Cardiac muscle cell (in vitro differentiated cells and primary cell): ENCODE data around the gene CDH23. TPM values are rescaled to one million over a fixed set of nuclear protein-coding genes. Genes with fewer than 3 reads are reported as not detected.

Source experiments
- DNase-seq, 2 donors: peaks; one replicate each; pipeline versions ENCODE4 v3.0.0 to v3.0.0-alpha.2; 2010 to 2017; ENCODE audit warnings: low read depth in 1 of 2, low spot score in 1 of 2
- H3K27ac ChIP-seq: fragments of 200-600 bp; sonication (generic); 2 replicates; pipeline ENCODE4 v1.5.1; 2016
- H3K27me3 ChIP-seq: fragments of 200-600 bp; sonication (generic); 2 replicates; pipeline ENCODE4 v1.6.0; 2016; ENCODE audit warnings: control low read depth
- H3K36me3 ChIP-seq: fragments of 200-600 bp; sonication (generic); 2 replicates; pipeline ENCODE4 v1.5.1; 2016; ENCODE audit warnings: control low read depth
- H3K4me1 ChIP-seq: fragments of 200-600 bp; sonication (generic); 2 replicates; pipeline ENCODE4 v1.8.1; 2017; ENCODE audit warnings: low read depth, mild to moderate bottlenecking, mixed run types
- H3K4me3 ChIP-seq: fragments of 200-600 bp; sonication (generic); 2 replicates; pipeline ENCODE4 v1.5.1; 2016; ENCODE audit warnings: mild to moderate bottlenecking
- H3K9me3 ChIP-seq: fragments of 200-600 bp; sonication (generic); 2 replicates; pipeline ENCODE4 v1.5.1; 2017; ENCODE audit warnings: low read depth, mild to moderate bottlenecking, control low read depth
- polyA plus RNA-seq: library from polyadenylated mRNA; unstranded; fragments of >200 nt; fragmentation: Nextera tagmentation; extraction: Ambion mirVana; gene quantifications from 2 replicates; pipeline ENCODE4 v1.2.1, GENCODE V29; 2016
- total RNA-seq: library from RNA; depleted of rRNA; stranded (reverse); fragments of >200 nt; gene quantifications from 2 replicates; pipeline ENCODE4 v1.2.3, GENCODE V29; 2016
- TF ChIP-seq, protein P1 (sequence below): IDR thresholded peaks from 2 replicates; pipeline ENCODE4 v1.5.1; 2012; ENCODE audit warnings: low read depth, mild to moderate bottlenecking, low read length

Gene CDH23
- total and polyA plus RNA-seq, 2 experiments from 2014 or later, result 0.05 to 0.51 TPM

DNA sequence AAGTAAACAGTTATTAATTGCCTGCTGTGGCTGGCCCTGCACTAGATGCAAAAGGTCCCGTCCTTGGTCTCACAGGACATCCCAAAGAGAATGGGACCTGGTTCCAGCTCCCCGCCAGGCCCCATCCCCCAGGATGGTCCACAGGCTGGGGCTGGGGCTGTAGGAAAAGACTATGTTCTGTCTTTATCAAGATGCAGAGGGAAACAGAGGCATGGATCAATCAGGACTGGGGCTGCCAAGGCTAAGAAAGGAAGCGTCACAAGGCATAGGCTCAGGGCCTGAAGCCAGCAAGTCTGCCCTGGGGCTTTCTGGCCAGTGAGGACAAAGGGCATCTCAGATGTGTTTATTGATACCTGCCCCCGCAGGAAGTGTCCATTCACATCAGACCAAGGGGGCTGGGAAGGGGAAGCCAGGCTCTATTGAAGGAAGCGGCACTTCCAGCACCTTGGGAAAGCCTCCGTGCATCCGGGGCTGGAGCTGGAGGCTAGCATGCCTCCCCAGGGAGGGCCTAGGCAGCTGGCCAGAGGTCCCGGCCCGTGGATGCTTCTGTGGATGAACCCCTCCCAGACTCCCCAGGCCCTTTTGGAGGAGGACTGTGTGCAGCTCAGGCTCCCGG is 370.8 kb downstream of the CDH23 start:
- Histone ChIP-seq H3K4me1 (no peaks in the 10 kb centered on the region), H3K27me3 (peaks cover 12% of the 10 kb centered on the region), H3K4me3 (no peak overlapping the region), H3K36me3 (no peaks in the 10 kb centered on the region), H3K27ac (no peak overlapping the region), H3K9me3 (no peaks in the 10 kb centered on the region)
- TF ChIP-seq, protein P1, sequence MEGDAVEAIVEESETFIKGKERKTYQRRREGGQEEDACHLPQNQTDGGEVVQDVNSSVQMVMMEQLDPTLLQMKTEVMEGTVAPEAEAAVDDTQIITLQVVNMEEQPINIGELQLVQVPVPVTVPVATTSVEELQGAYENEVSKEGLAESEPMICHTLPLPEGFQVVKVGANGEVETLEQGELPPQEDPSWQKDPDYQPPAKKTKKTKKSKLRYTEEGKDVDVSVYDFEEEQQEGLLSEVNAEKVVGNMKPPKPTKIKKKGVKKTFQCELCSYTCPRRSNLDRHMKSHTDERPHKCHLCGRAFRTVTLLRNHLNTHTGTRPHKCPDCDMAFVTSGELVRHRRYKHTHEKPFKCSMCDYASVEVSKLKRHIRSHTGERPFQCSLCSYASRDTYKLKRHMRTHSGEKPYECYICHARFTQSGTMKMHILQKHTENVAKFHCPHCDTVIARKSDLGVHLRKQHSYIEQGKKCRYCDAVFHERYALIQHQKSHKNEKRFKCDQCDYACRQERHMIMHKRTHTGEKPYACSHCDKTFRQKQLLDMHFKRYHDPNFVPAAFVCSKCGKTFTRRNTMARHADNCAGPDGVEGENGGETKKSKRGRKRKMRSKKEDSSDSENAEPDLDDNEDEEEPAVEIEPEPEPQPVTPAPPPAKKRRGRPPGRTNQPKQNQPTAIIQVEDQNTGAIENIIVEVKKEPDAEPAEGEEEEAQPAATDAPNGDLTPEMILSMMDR, result no peak
- DNase-seq, result peak in 1 of 2 donors; percentile 74

DNA sequence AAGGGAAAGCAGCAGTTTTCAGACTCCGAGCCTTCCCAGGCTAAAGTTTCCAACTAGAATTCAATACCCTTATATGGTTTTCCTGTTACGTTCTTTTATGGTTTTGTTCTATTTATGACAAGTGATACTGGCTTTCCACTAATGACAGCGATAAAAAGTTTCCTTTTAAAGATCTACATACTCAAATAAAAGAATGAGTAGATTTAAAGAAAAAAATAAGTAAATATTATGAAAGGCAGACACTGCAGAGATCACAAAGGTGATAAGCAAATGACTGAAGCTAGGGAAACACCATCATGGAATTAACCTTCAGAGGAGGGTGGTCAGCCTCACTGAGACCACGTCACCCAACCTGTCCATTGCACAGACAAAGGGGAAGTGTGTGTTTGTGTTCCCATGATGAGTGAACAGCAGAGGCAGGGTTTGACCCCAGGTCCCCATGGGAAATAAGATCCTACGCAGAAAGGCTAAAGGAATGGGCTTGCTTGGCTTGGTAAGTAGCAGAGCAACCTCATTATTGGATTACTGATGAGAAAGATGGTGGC is 372.6 kb downstream of the CDH23 start:
- DNase-seq, result no peak
- H3K36me3 ChIP-seq, result no peaks in the 10 kb centered on the region
- no peak overlapping the region for H3K27ac ChIP-seq
- no peaks in the 10 kb centered on the region for H3K4me1 ChIP-seq
- no peaks in the 10 kb centered on the region for H3K9me3 ChIP-seq
- H3K4me3 ChIP-seq, result no peak overlapping the region
- peaks cover 20% of the 10 kb centered on the region for H3K27me3 ChIP-seq
- TF ChIP-seq, protein P1, result no peak

DNA sequence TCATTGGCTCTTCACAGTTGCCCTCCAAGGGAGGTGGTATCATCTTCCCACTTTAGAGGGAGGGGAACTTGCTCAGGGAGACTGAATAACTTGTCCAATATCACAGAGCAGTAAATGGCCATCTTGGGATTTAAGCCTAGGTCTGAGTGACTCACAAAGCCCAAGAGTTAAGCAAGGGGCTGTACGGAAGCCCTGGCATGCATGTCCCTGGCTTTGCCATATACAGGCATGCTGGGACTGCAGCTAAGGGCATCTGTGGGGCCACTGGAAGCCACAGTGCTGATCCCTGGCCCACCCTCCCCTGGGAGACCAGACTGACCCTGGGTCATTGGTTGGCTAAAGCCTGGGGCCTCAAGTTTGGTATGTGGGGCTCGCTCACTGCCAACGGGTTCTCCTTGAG is 373.5 kb downstream of the CDH23 start:
- H3K27ac ChIP-seq, result no peak overlapping the region
- H3K4me1 ChIP-seq, result no peaks in the 10 kb centered on the region
- H3K36me3 ChIP-seq, result no peaks in the 10 kb centered on the region
- no peaks in the 10 kb centered on the region for H3K9me3 ChIP-seq
- peak in 1 of 2 donors; percentile 68 for DNase-seq
- TF ChIP-seq, protein P1, result no peak
- H3K4me3 ChIP-seq, result no peak overlapping the region
- peaks cover 20% of the 10 kb centered on the region for H3K27me3 ChIP-seq

DNA sequence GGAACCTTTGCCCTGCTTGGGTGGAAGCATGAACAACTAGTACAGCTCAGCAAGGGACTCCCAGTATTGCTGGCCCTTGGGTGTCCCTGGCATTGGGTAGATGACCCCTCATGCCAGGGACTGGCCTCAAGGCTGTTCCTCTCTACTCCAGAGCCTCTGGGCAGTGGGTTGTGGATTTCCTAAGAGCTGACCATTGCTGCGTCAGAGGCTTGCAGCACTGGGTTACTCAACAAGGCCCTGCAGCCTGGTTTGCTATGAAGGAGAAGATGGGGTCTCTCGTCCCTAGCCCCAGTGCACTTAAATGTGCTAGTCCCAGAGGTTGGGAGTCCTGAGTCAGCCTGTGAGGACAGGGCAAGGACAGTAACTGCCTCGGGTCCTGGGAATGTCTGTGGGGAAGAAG is 374.1 kb downstream of the CDH23 start:
- TF ChIP-seq, protein P1, result no peak
- Histone ChIP-seq H3K4me1 (no peaks in the 10 kb centered on the region), H3K4me3 (no peak overlapping the region), H3K27ac (no peak overlapping the region), H3K36me3 (no peaks in the 10 kb centered on the region), H3K9me3 (no peaks in the 10 kb centered on the region), H3K27me3 (peaks cover 20% of the 10 kb centered on the region)
- peak in 1 of 2 donors; percentile 78 for DNase-seq

DNA sequence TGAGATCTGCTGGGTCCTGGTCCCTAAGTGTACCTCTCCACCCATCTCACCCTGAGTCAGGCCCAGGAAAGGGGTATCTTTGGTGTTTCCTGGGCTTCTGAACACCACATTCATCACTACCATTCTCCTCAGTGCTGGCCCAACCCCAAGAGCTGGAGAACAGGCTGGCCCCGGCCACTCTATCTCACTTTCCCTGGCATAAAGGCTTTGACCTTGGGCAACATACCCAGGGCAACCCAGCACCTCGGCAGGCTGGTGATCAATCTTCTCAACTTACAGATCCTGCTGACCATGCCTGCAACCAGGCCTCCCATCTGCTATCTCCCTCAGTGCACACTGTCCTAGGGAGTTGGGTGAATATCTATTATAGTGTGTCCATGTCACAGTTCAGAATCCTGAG is 374.5 kb downstream of the CDH23 start:
- H3K4me3 ChIP-seq, result no peak overlapping the region
- DNase-seq, result no peak
- no peak overlapping the region for H3K27ac ChIP-seq
- no peaks in the 10 kb centered on the region for H3K4me1 ChIP-seq
- TF ChIP-seq, protein P1, result no peak
- H3K36me3 ChIP-seq, result no peaks in the 10 kb centered on the region
- H3K9me3 ChIP-seq, result no peaks in the 10 kb centered on the region
- H3K27me3 ChIP-seq, result peaks cover 20% of the 10 kb centered on the region
